Panc1 (cell line): ENCODE results near the gene SORBS1. TPM values are rescaled to one million over a fixed set of nuclear protein-coding genes. Genes with fewer than 3 reads are reported as not detected.

Source experiments
- ATAC-seq: fragments of 200-7000 bp; cut with Tn5 transposase; 2 replicates; pipeline ENCODE4 v1.9.1; 2020; ENCODE audit warnings: mild to moderate bottlenecking, moderate library complexity
- BruUV-seq: library from RNA; stranded (reverse); fragments of 400-500 nt; replicated peaks from 2 replicates; lab custom pipeline; 2021; lab: Mats Ljungman, UMichigan
- CTCF ChIA-PET: fragments of 300-600 bp; sonication (Branson Sonifier 250); formaldehyde crosslinking; loops from one replicate; lab custom pipeline; 2022; ENCODE audit warnings: antibody characterized with exemption; lab: Charles Lee
- POLR2A ChIA-PET: fragments of 300-600 bp; sonication (Branson Sonifier 250); formaldehyde crosslinking; loops from one replicate; lab custom pipeline; 2022; ENCODE audit warnings: antibody characterized with exemption; lab: Charles Lee
- DNase-seq: peaks from one replicate; pipeline ENCODE4 v3.0.0-alpha.2; 2010; ENCODE audit warnings: low read depth, low spot score
- H3K27ac ChIP-seq: 2 replicates; pipeline ENCODE4 v1.5.1; 2011; ENCODE audit warnings: mild to moderate bottlenecking, low read length, inconsistent platforms
- H3K27me3 ChIP-seq: fragments of 200-500 bp; sonication (Bioruptor generic); 2 replicates; pipeline ENCODE4 v1.6.0; 2014; ENCODE audit warnings: low read length, inconsistent platforms; ENCODE audit not compliant: control insufficient read depth, insufficient read depth
- H3K36me3 ChIP-seq: fragments of 200-500 bp; sonication (Bioruptor generic); 2 replicates; pipeline ENCODE4 v1.5.1; 2014; ENCODE audit warnings: inconsistent platforms, mild to moderate bottlenecking, low read length, moderate library complexity; ENCODE audit not compliant: control insufficient read depth, insufficient read depth
- H3K4me1 ChIP-seq: 2 replicates; pipeline ENCODE4 v1.5.1; 2011; ENCODE audit warnings: inconsistent platforms, mild to moderate bottlenecking, low read length, moderate library complexity; ENCODE audit not compliant: control insufficient read depth, insufficient read depth
- H3K4me3 ChIP-seq, 2 experiments: 2 replicates each; pipeline ENCODE4 v1.5.1; 2011 to 2012; ENCODE audit warnings: low read depth in 2 of 2, low read length in 2 of 2, mild to moderate bottlenecking in 2 of 2, inconsistent platforms in 1 of 2, moderate library complexity in 1 of 2
- H3K9me3 ChIP-seq: fragments of 200-500 bp; sonication (Bioruptor generic); 2 replicates; pipeline ENCODE4 v1.5.1; 2014; ENCODE audit warnings: low read depth, mild to moderate bottlenecking, inconsistent platforms, low read length, moderate library complexity; ENCODE audit not compliant: control insufficient read depth, insufficient read depth
- POLR2AphosphoS5 ChIP-seq: IDR thresholded peaks from 2 replicates; pipeline ENCODE4 v1.6.1; 2012; ENCODE audit warnings: mild to moderate bottlenecking, low read depth, low read length, moderate library complexity
- SIN3A ChIP-seq: IDR thresholded peaks from 2 replicates; pipeline ENCODE4 v1.6.1; 2012; ENCODE audit warnings: low read depth, mild to moderate bottlenecking, low read length, moderate library complexity, borderline replicate concordance; ENCODE audit not compliant: insufficient read depth
- TCF7L2 ChIP-seq: IDR thresholded peaks from 2 replicates; pipeline ENCODE4 v1.6.1; 2011; ENCODE audit warnings: mild to moderate bottlenecking, low read depth, low read length, inconsistent platforms
- in situ Hi-C: cut with HindIII; loops from 2 replicates; pipeline ENCODE4 v1.10.0; 2016; ENCODE audit warnings: low sequenced_read_pairs, low pct_unique_long_range_greater_than_20kb
- intact Hi-C: fragments of 100-400 bp; cut with micrococcal nuclease; formaldehyde crosslinking; loops from one replicate; pipeline ENCODE4 v1.10.0; 2022; ENCODE audit not compliant: unreplicated experiment
- total RNA-seq: library from RNA; stranded (reverse); gene quantifications from one replicate; pipeline ENCODE4 v1.2.1, GENCODE V29; 2021; ENCODE audit not compliant: unreplicated experiment
- TF ChIP-seq, protein P1 (sequence below), 2 experiments: IDR thresholded peaks; 2 replicates each; pipeline ENCODE4 v1.6.1; 2011 to 2012; ENCODE audit warnings: low read depth in 2 of 2, control low read depth in 1 of 2, low read length in 1 of 2, mild to moderate bottlenecking in 1 of 2, moderate library complexity in 1 of 2; ENCODE audit not compliant: insufficient read depth in 1 of 2
- TF ChIP-seq, protein P2 (sequence below): fragments of 450-650 bp; IDR thresholded peaks from 2 replicates; pipeline ENCODE4 v1.5.1; 2017; ENCODE audit warnings: mild to moderate bottlenecking

Gene SORBS1
- total RNA-seq, 1 experiment from 2014 or later, result 29.4 TPM

DNA sequence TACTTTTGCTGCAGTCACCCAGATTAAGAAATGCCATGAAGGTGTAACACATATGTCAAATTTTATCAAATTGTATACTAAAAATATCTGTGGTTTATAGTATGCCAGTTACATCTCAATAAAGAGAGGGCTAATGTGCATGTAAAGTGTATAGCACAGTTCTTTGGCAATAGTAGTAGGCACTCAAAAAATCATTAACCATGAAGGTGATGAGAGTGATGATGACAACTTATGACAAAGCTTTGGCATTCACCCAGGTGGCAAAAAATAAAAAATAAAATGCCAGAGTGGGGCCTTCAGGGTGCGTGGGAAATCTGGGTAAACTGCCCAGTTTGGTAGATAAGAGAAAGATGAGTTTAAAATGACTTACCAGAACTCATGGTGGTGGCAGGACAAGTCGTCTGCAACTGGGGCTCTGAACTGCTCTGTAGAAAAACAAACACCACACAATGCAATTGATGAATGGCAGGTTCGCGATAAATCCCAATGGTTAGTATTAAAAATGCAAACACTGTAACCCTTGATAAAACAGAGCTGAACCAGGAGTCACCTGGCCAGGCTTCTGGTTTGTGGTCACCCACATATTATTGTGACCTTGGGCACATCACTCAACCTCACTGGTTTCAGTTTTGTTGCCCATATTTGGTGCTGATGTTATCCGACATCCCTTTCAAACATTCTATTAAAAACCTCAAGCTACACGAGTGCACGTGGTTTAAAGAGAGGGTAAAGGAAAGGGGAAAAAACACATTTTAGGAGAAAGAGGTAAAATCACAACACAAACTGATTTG lies 120.2 kb downstream of the SORBS1 start:
- Histone ChIP-seq H3K27me3 (no peaks in the 10 kb centered on the region), H3K9me3 (no peaks in the 10 kb centered on the region), H3K36me3 (no peaks in the 10 kb centered on the region), H3K4me1 (peaks cover 23% of the 10 kb centered on the region), H3K4me3 (no peak overlapping the region), H3K27ac (no peak overlapping the region; the same call in 1 of the 2 replicates)
- TF ChIP-seq SIN3A (no peak), POLR2AphosphoS5 (no peak), TCF7L2 (no peak)
- TF ChIP-seq, protein P1, sequence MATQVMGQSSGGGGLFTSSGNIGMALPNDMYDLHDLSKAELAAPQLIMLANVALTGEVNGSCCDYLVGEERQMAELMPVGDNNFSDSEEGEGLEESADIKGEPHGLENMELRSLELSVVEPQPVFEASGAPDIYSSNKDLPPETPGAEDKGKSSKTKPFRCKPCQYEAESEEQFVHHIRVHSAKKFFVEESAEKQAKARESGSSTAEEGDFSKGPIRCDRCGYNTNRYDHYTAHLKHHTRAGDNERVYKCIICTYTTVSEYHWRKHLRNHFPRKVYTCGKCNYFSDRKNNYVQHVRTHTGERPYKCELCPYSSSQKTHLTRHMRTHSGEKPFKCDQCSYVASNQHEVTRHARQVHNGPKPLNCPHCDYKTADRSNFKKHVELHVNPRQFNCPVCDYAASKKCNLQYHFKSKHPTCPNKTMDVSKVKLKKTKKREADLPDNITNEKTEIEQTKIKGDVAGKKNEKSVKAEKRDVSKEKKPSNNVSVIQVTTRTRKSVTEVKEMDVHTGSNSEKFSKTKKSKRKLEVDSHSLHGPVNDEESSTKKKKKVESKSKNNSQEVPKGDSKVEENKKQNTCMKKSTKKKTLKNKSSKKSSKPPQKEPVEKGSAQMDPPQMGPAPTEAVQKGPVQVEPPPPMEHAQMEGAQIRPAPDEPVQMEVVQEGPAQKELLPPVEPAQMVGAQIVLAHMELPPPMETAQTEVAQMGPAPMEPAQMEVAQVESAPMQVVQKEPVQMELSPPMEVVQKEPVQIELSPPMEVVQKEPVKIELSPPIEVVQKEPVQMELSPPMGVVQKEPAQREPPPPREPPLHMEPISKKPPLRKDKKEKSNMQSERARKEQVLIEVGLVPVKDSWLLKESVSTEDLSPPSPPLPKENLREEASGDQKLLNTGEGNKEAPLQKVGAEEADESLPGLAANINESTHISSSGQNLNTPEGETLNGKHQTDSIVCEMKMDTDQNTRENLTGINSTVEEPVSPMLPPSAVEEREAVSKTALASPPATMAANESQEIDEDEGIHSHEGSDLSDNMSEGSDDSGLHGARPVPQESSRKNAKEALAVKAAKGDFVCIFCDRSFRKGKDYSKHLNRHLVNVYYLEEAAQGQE (IDR thresholded peaks at IDR 0.05; ENCODE audit: insufficient read depth in 1 of 2, low read depth in 2 of 2, low read length in 1 of 2), result no peak
- TF ChIP-seq, protein P2, sequence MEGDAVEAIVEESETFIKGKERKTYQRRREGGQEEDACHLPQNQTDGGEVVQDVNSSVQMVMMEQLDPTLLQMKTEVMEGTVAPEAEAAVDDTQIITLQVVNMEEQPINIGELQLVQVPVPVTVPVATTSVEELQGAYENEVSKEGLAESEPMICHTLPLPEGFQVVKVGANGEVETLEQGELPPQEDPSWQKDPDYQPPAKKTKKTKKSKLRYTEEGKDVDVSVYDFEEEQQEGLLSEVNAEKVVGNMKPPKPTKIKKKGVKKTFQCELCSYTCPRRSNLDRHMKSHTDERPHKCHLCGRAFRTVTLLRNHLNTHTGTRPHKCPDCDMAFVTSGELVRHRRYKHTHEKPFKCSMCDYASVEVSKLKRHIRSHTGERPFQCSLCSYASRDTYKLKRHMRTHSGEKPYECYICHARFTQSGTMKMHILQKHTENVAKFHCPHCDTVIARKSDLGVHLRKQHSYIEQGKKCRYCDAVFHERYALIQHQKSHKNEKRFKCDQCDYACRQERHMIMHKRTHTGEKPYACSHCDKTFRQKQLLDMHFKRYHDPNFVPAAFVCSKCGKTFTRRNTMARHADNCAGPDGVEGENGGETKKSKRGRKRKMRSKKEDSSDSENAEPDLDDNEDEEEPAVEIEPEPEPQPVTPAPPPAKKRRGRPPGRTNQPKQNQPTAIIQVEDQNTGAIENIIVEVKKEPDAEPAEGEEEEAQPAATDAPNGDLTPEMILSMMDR, result no peak
- ATAC-seq, result no peak
- CTCF ChIA-PET, result no interaction called here
- DNase-seq, result no peak
- in situ Hi-C loops (no loop called here), intact Hi-C loops (no loop called here)
- POLR2A ChIA-PET, result no interaction called here
- no TSS peak for BruUV-seq

DNA sequence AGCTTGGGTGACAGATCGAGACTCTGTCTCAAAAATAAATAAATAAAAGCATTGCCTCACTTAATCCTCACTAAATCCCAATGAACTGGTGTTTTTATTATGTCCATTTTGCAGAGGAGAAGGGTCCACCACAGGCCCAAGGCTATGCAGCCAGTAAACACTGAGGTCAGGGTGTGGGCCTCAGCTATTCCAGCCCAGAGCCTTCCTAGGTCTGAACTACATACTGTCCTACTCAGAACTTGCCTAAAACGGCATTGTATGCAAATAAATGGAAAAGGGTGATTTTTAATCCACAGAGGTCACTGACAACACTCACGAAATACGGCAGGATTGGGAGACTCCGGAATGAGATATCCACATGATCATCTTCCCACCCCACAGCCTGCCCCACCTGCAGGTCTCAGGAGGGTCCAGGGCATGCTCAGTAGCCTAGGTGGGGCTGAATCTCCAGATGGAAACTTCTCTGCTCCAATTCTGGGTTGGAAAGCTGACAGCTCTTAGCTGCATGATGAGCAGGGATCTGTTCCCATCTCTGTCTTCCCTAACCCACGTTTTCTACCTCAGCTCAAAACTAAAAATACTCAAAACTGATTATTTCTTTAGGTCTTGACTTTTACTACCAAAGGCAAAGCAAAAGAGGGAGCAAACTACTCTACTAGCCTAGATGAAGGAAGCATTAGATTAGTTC lies 121.0 kb downstream of the SORBS1 start:
- no TSS peak for BruUV-seq
- ChIA-PET POLR2A (no interaction called here), CTCF (interaction anchor here (1.3 kb wide), 1 partner anchor 10 kb away, joined by 5 read pairs; no protein-coding TSS in a partner anchor)
- no peaks in the 10 kb centered on the region for H3K9me3 ChIP-seq
- no peak for DNase-seq
- peaks cover 15% of the 10 kb centered on the region for H3K4me1 ChIP-seq
- TF ChIP-seq, protein P2, result no peak
- TF ChIP-seq TCF7L2, result no peak
- no peak for TF ChIP-seq SIN3A
- TF ChIP-seq, protein P1 (IDR thresholded peaks at IDR 0.05; ENCODE audit: insufficient read depth in 1 of 2, low read depth in 2 of 2, low read length in 1 of 2), result no peak
- no peak for TF ChIP-seq POLR2AphosphoS5
- intact Hi-C loops, result no loop called here
- ATAC-seq, result no peak
- H3K36me3 ChIP-seq, result no peaks in the 10 kb centered on the region
- no peak overlapping the region for H3K4me3 ChIP-seq
- H3K27me3 ChIP-seq, result no peaks in the 10 kb centered on the region
- H3K27ac ChIP-seq, result no peak overlapping the region
- in situ Hi-C loops, result no loop called here
